Calu3 (cell line): ENCODE data around the gene PDE5A. TPM values are rescaled to one million over a fixed set of nuclear protein-coding genes. Genes with fewer than 3 reads are reported as not detected.

Experiments used
- BruUV-seq: library from RNA; stranded (reverse); fragments of 400-500 nt; replicated peaks from 2 replicates; lab custom pipeline; 2021; lab: Mats Ljungman, UMichigan
- CTCF ChIA-PET: fragments of 300-600 bp; sonication (Branson Sonifier 250); formaldehyde crosslinking; loops from one replicate; lab custom pipeline; 2022; ENCODE audit warnings: antibody characterized with exemption; lab: Charles Lee
- DNase-seq: peaks from one replicate; pipeline ENCODE4 v3.0.0; 2022
- H3K27ac Mint-ChIP-seq: one replicate; pipeline ENCODE4 v1.8.0; 2022; ENCODE audit warnings: mixed read lengths; ENCODE audit not compliant: unreplicated experiment
- H3K27me3 Mint-ChIP-seq: one replicate; pipeline ENCODE4 v1.8.0; 2022; ENCODE audit warnings: mixed read lengths; ENCODE audit not compliant: unreplicated experiment
- H3K36me3 Mint-ChIP-seq: one replicate; pipeline ENCODE4 v1.8.0; 2022; ENCODE audit warnings: mild to moderate bottlenecking, moderate library complexity, mixed read lengths; ENCODE audit not compliant: insufficient read depth, unreplicated experiment
- H3K4me1 Mint-ChIP-seq: one replicate; pipeline ENCODE4 v1.8.0; 2022; ENCODE audit warnings: mild to moderate bottlenecking, low read depth, mixed read lengths; ENCODE audit not compliant: unreplicated experiment
- H3K4me3 Mint-ChIP-seq: one replicate; pipeline ENCODE4 v1.8.0; 2022; ENCODE audit warnings: mild to moderate bottlenecking, low read depth, moderate library complexity, mixed read lengths; ENCODE audit not compliant: unreplicated experiment
- H3K9me3 Mint-ChIP-seq: one replicate; pipeline ENCODE4 v1.8.0; 2022; ENCODE audit warnings: low read depth, mixed read lengths; ENCODE audit not compliant: unreplicated experiment
- intact Hi-C: fragments of 100-400 bp; cut with micrococcal nuclease; formaldehyde crosslinking; loops from one replicate; pipeline ENCODE4 v1.10.0; 2022; ENCODE audit not compliant: unreplicated experiment
- total RNA-seq: library from RNA; stranded (reverse); gene quantifications from 2 replicates; pipeline ENCODE4 v1.2.3, GENCODE V29; 2022
- TF ChIP-seq, protein P1 (sequence below): fragments of 200-600 bp; IDR thresholded peaks from one replicate; pipeline ENCODE4 v1.8.0; 2022; ENCODE audit warnings: antibody characterized with exemption; ENCODE audit not compliant: unreplicated experiment

PDE5A gene
- total RNA-seq, 1 experiment from 2014 or later, result 41.9 TPM

GRCh38 chr4:119540249-119540648 lies 88.4 kb downstream of the PDE5A start:
- BruUV-seq, result no TSS peak
- DNase-seq, result no peak
- no peak overlapping the region for H3K4me3 Mint-ChIP-seq
- TF ChIP-seq, protein P1, sequence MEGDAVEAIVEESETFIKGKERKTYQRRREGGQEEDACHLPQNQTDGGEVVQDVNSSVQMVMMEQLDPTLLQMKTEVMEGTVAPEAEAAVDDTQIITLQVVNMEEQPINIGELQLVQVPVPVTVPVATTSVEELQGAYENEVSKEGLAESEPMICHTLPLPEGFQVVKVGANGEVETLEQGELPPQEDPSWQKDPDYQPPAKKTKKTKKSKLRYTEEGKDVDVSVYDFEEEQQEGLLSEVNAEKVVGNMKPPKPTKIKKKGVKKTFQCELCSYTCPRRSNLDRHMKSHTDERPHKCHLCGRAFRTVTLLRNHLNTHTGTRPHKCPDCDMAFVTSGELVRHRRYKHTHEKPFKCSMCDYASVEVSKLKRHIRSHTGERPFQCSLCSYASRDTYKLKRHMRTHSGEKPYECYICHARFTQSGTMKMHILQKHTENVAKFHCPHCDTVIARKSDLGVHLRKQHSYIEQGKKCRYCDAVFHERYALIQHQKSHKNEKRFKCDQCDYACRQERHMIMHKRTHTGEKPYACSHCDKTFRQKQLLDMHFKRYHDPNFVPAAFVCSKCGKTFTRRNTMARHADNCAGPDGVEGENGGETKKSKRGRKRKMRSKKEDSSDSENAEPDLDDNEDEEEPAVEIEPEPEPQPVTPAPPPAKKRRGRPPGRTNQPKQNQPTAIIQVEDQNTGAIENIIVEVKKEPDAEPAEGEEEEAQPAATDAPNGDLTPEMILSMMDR, result no peak
- CTCF ChIA-PET, result no interaction called here
- intact Hi-C loops, result no loop called here
- peaks cover 9% of the 10 kb centered on the region for H3K36me3 Mint-ChIP-seq
- no peak overlapping the region for H3K27ac Mint-ChIP-seq
- H3K9me3 Mint-ChIP-seq, result no peaks in the 10 kb centered on the region
- H3K4me1 Mint-ChIP-seq, result no peaks in the 10 kb centered on the region
- H3K27me3 Mint-ChIP-seq, result no peaks in the 10 kb centered on the region

GRCh38 chr4:119537586-119537985 lies 91.0 kb downstream of the PDE5A start:
- no peak overlapping the region for H3K4me3 Mint-ChIP-seq
- no peak overlapping the region for H3K27ac Mint-ChIP-seq
- CTCF ChIA-PET, result no interaction called here
- H3K36me3 Mint-ChIP-seq, result peaks cover 8% of the 10 kb centered on the region
- no TSS peak for BruUV-seq
- H3K9me3 Mint-ChIP-seq, result no peaks in the 10 kb centered on the region
- intact Hi-C loops, result no loop called here
- TF ChIP-seq, protein P1, result no peak
- no peak for DNase-seq
- no peaks in the 10 kb centered on the region for H3K27me3 Mint-ChIP-seq
- H3K4me1 Mint-ChIP-seq, result no peaks in the 10 kb centered on the region

- intact Hi-C loops, result no loop called here
- BruUV-seq, result no TSS peak
- no peak for DNase-seq
- H3K27me3 Mint-ChIP-seq, result no peaks in the 10 kb centered on the region
- H3K9me3 Mint-ChIP-seq, result no peaks in the 10 kb centered on the region
- CTCF ChIA-PET, result no interaction called here
- H3K36me3 Mint-ChIP-seq, result peaks cover 4% of the 10 kb centered on the region
- H3K4me1 Mint-ChIP-seq, result no peaks in the 10 kb centered on the region
- TF ChIP-seq, protein P1, result no peak
- no peak overlapping the region for H3K4me3 Mint-ChIP-seq
- H3K27ac Mint-ChIP-seq, result no peak overlapping the region
Observed at GRCh38 chr4:119536572-119537528, 91.8 kb downstream of the PDE5A start.

- BruUV-seq, result no TSS peak
- no peaks in the 10 kb centered on the region for H3K4me1 Mint-ChIP-seq
- TF ChIP-seq, protein P1, result no peak
- H3K27ac Mint-ChIP-seq, result no peak overlapping the region
- DNase-seq, result no peak
- no peak overlapping the region for H3K4me3 Mint-ChIP-seq
- H3K9me3 Mint-ChIP-seq, result no peaks in the 10 kb centered on the region
- CTCF ChIA-PET, result no interaction called here
- H3K36me3 Mint-ChIP-seq, result no peaks in the 10 kb centered on the region
- intact Hi-C loops, result no loop called here
- no peaks in the 10 kb centered on the region for H3K27me3 Mint-ChIP-seq
Observed at GRCh38 chr4:119532319-119532718, 96.3 kb downstream of the PDE5A start.
